ENCODE measurements around the gene TRABD2B. TPM values are rescaled to one million over a fixed set of nuclear protein-coding genes. Genes with fewer than 3 reads are reported as not detected.

The TRABD2B gene
- total RNA-seq, 1 experiment from 2014 or later, result 0.96 TPM

- ChIA-PET POLR2A (no interaction called here), CTCF (interaction anchor here (0.7 to 1.4 kb wide), 2 partner anchors 52 to 418 kb away, joined by 3 read pairs; no protein-coding TSS in a partner anchor)
- H3K9me3 Mint-ChIP-seq (ENCODE audit: unreplicated experiment), result no peaks in the 10 kb centered on the region
- no peak for TF ChIP-seq CTCF (IDR thresholded peaks at IDR 0.05; ENCODE audit: unreplicated experiment)
- no peaks in the 10 kb centered on the region for H3K27me3 Mint-ChIP-seq (ENCODE audit: insufficient read depth, unreplicated experiment)
- H3K27ac Mint-ChIP-seq (ENCODE audit: low read depth, unreplicated experiment), result no peak overlapping the region
- intact Hi-C loops (cut with micrococcal nuclease), result no loop called here
- no peak overlapping the region for H3K4me3 Mint-ChIP-seq (ENCODE audit: unreplicated experiment)
- DNase-seq (ENCODE audit: unreplicated experiment), result no peak
- no TSS peak for BruUV-seq (replicated peaks)
- H3K4me1 Mint-ChIP-seq (ENCODE audit: insufficient read depth, unreplicated experiment), result no peaks in the 10 kb centered on the region
- H3K36me3 Mint-ChIP-seq (ENCODE audit: insufficient read depth, unreplicated experiment), result no peaks in the 10 kb centered on the region
Observed at GRCh38 chr1:47783638-47784496, 213.3 kb downstream of the TRABD2B start.

GRCh38 chr1:47782414-47783166 is 214.6 kb downstream of the TRABD2B start:
- intact Hi-C loops (cut with micrococcal nuclease), result no loop called here
- BruUV-seq (replicated peaks), result no TSS peak
- no peak for TF ChIP-seq CTCF (IDR thresholded peaks at IDR 0.05; ENCODE audit: unreplicated experiment)
- Mint-ChIP-seq H3K27ac (ENCODE audit: low read depth, unreplicated experiment) (no peak overlapping the region), H3K4me1 (ENCODE audit: insufficient read depth, unreplicated experiment) (no peaks in the 10 kb centered on the region), H3K9me3 (ENCODE audit: unreplicated experiment) (no peaks in the 10 kb centered on the region), H3K36me3 (ENCODE audit: insufficient read depth, unreplicated experiment) (no peaks in the 10 kb centered on the region), H3K27me3 (ENCODE audit: insufficient read depth, unreplicated experiment) (no peaks in the 10 kb centered on the region), H3K4me3 (ENCODE audit: unreplicated experiment) (no peak overlapping the region)
- CTCF ChIA-PET, result no interaction called here
- no peak for DNase-seq (ENCODE audit: unreplicated experiment)
- POLR2A ChIA-PET, result no interaction called here

GRCh38 chr1:47781171-47781959 is 215.8 kb downstream of the TRABD2B start:
- CTCF ChIA-PET, result interaction anchor here (0.9 kb wide), 1 partner anchor 55 kb away, joined by 3 read pairs; no protein-coding TSS in a partner anchor
- no TSS peak for BruUV-seq (replicated peaks)
- intact Hi-C loops (cut with micrococcal nuclease), result no loop called here
- H3K4me3 Mint-ChIP-seq (ENCODE audit: unreplicated experiment), result no peak overlapping the region
- H3K9me3 Mint-ChIP-seq (ENCODE audit: unreplicated experiment), result no peaks in the 10 kb centered on the region
- DNase-seq (ENCODE audit: unreplicated experiment), result no peak
- TF ChIP-seq CTCF (IDR thresholded peaks at IDR 0.05; ENCODE audit: unreplicated experiment), result no peak
- H3K36me3 Mint-ChIP-seq (ENCODE audit: insufficient read depth, unreplicated experiment), result no peaks in the 10 kb centered on the region
- H3K27me3 Mint-ChIP-seq (ENCODE audit: insufficient read depth, unreplicated experiment), result no peaks in the 10 kb centered on the region
- POLR2A ChIA-PET, result no interaction called here
- no peak overlapping the region for H3K27ac Mint-ChIP-seq (ENCODE audit: low read depth, unreplicated experiment)
- no peaks in the 10 kb centered on the region for H3K4me1 Mint-ChIP-seq (ENCODE audit: insufficient read depth, unreplicated experiment)
